Stimulated activated CD8-positive, alpha-beta memory T cell treated with anti-CD3 and anti-CD28 coated beads, Interleukin-12 subunit alpha, Interleukin-12 subunit beta, amount 100 ng/mL, for 1 hour (primary cell): ENCODE measurements around the gene ROR1.

ENCODE experiments used
- DNase-seq: peaks from one replicate; pipeline ENCODE4 v3.0.0-alpha.2; 2020; ENCODE audit warnings: low read depth

ROR1 gene

GRCh38 chr1:64030411-64030810, 256.6 kb downstream of the ROR1 start:
- DNase-seq: no peak

GRCh38 chr1:64031236-64031635, 257.4 kb downstream of the ROR1 start:
- DNase-seq: no peak

- no peak for DNase-seq
Measured at GRCh38 chr1:64033667-64034220, 259.9 kb downstream of the ROR1 start.

GRCh38 chr1:64036549-64036948, 262.7 kb downstream of the ROR1 start:
- no peak for DNase-seq

GRCh38 chr1:64038119-64038518, 264.3 kb downstream of the ROR1 start:
- no peak for DNase-seq

- no peak for DNase-seq
Measured at GRCh38 chr1:64038965-64039364, 265.1 kb downstream of the ROR1 start.

GRCh38 chr1:64039390-64039926, 265.6 kb downstream of the ROR1 start:
- DNase-seq: no peak

GRCh38 chr1:64041371-64042131, 267.7 kb downstream of the ROR1 start:
- DNase-seq: no peak

GRCh38 chr1:64042331-64043100, 268.7 kb downstream of the ROR1 start:
- DNase-seq: no peak

- DNase-seq: no peak
Measured at GRCh38 chr1:64043288-64043687, 269.5 kb downstream of the ROR1 start.

- no peak for DNase-seq
Measured at GRCh38 chr1:64043976-64044375, 270.2 kb downstream of the ROR1 start.

GRCh38 chr1:64046243-64046642, 272.4 kb downstream of the ROR1 start:
- no peak for DNase-seq

GRCh38 chr1:64046891-64047290, 273.1 kb downstream of the ROR1 start:
- no peak for DNase-seq

GRCh38 chr1:64047549-64047996, 273.8 kb downstream of the ROR1 start:
- DNase-seq: no peak

GRCh38 chr1:64049900-64050540, 276.2 kb downstream of the ROR1 start:
- no peak for DNase-seq

GRCh38 chr1:64050601-64051000, 276.8 kb downstream of the ROR1 start:
- no peak for DNase-seq

- no peak for DNase-seq
Measured at GRCh38 chr1:64051796-64052195, 278.0 kb downstream of the ROR1 start.

- no peak for DNase-seq
Measured at GRCh38 chr1:64052777-64053176, 279.0 kb downstream of the ROR1 start.

- no peak for DNase-seq
Measured at GRCh38 chr1:64055310-64055709, 281.5 kb downstream of the ROR1 start.

GRCh38 chr1:64059556-64059955, 285.7 kb downstream of the ROR1 start:
- DNase-seq: no peak

- no peak for DNase-seq
Measured at GRCh38 chr1:64060611-64061302, 286.9 kb downstream of the ROR1 start.
